HEK293T (cell line): Measurements from ENCODE around the gene CFAP299.
"Not testable (repeated sequence)": the region's sequence is repeated elsewhere in the genome, so short reads cannot be mapped to it uniquely, and the experiment has no call there.

ENCODE experiments used
- ARNT ChIP-seq: fragments of 450-650 bp; IDR thresholded peaks from 2 replicates; pipeline ENCODE4 v1.6.1; 2017; ENCODE audit warnings: mild to moderate bottlenecking
- BHLHE40 ChIP-seq: fragments of 450-650 bp; IDR thresholded peaks from 2 replicates; pipeline ENCODE4 v1.6.1; 2016; ENCODE audit warnings: mild to moderate bottlenecking, moderate library complexity, borderline replicate concordance
- FOXA1 ChIP-seq: fragments of 450-650 bp; IDR thresholded peaks from 2 replicates; pipeline ENCODE4 v1.6.1; 2016; ENCODE audit warnings: mild to moderate bottlenecking
- FOXK2 ChIP-seq: fragments of 450-650 bp; IDR thresholded peaks from 2 replicates; pipeline ENCODE4 v1.6.1; 2016; ENCODE audit warnings: mild to moderate bottlenecking
- FOXM1 ChIP-seq: fragments of 450-650 bp; IDR thresholded peaks from 2 replicates; pipeline ENCODE4 v1.6.1; 2017; ENCODE audit warnings: mild to moderate bottlenecking, borderline replicate concordance
- HDGF ChIP-seq: fragments of 450-650 bp; IDR thresholded peaks from 2 replicates; pipeline ENCODE4 v1.6.1; 2017; ENCODE audit warnings: antibody characterized with exemption, borderline replicate concordance
- LEF1 ChIP-seq: fragments of 450-650 bp; IDR thresholded peaks from 2 replicates; pipeline ENCODE4 v1.6.1; 2017; ENCODE audit warnings: mild to moderate bottlenecking, borderline replicate concordance
- PKNOX1 ChIP-seq: fragments of 450-650 bp; IDR thresholded peaks from 2 replicates; pipeline ENCODE4 v1.6.1; 2016
- SUZ12 ChIP-seq: fragments of 450-650 bp; IDR thresholded peaks from 2 replicates; pipeline ENCODE4 v1.6.1; 2016; ENCODE audit warnings: mild to moderate bottlenecking
- TARDBP ChIP-seq: fragments of 450-650 bp; IDR thresholded peaks from 2 replicates; pipeline ENCODE4 v1.6.1; 2016

- TF ChIP-seq PKNOX1, ARNT, LEF1, FOXA1, FOXM1, SUZ12, HDGF, FOXK2, BHLHE40, TARDBP: not testable (repeated sequence)
Observed at GRCh38 chr4:80439294-80440061, 103.9 kb downstream of the CFAP299 start.
